Stomach (tissue), 4 donors: ENCODE results near the gene SMIM30.

ENCODE experiments used
- POLR2A ChIP-seq, 4 donors: fragments of 450-650 bp; IDR thresholded peaks; one replicate each; pipeline ENCODE4 v1.6.1; 2016; ENCODE audit warnings: antibody characterized with exemption in 4 of 4, control low read depth in 2 of 4, mild to moderate bottlenecking in 1 of 4, moderate library complexity in 1 of 4
- POLR2AphosphoS5 ChIP-seq, 3 donors: sonication (generic); formaldehyde crosslinking; IDR thresholded peaks; one replicate each; pipeline ENCODE4 v1.6.1; 2016; ENCODE audit warnings: antibody characterized with exemption in 3 of 3
- TF ChIP-seq, protein P1 (sequence below), 7 experiments: fragments of 450-650 bp in 4 of 7; fragments of 200-600 bp in 3 of 7; sonication (generic) in 3 of 7; IDR thresholded peaks; one replicate each; pipeline ENCODE4 v1.5.1; 2016 to 2019; ENCODE audit warnings: antibody characterized with exemption in 7 of 7, control low read depth in 2 of 7, mild to moderate bottlenecking in 1 of 7

DNA sequence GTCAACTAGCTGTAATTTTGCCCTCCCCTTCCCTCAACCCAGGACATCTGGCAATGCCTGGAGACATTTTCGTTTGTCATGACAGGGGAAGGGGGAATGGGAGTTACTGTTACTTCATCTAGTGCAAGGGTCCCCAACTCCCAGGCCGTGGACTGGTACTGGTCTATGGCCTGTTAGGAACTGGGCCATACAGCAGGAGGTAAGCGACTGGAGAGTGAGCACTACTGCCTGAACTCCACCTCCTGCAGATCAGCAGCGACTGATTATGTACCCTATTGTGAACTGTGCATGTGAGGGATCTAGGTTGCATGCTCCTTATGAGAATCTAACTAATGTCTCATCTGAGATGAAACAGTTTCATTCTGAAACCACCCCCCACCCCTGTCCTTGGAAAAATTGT is 22.6 kb upstream of the SMIM30 start:
- no peak for TF ChIP-seq POLR2A (IDR thresholded peaks at IDR 0.05)
- TF ChIP-seq, protein P1, sequence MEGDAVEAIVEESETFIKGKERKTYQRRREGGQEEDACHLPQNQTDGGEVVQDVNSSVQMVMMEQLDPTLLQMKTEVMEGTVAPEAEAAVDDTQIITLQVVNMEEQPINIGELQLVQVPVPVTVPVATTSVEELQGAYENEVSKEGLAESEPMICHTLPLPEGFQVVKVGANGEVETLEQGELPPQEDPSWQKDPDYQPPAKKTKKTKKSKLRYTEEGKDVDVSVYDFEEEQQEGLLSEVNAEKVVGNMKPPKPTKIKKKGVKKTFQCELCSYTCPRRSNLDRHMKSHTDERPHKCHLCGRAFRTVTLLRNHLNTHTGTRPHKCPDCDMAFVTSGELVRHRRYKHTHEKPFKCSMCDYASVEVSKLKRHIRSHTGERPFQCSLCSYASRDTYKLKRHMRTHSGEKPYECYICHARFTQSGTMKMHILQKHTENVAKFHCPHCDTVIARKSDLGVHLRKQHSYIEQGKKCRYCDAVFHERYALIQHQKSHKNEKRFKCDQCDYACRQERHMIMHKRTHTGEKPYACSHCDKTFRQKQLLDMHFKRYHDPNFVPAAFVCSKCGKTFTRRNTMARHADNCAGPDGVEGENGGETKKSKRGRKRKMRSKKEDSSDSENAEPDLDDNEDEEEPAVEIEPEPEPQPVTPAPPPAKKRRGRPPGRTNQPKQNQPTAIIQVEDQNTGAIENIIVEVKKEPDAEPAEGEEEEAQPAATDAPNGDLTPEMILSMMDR (IDR thresholded peaks at IDR 0.05) = no peak
- no peak for TF ChIP-seq POLR2AphosphoS5 (IDR thresholded peaks at IDR 0.05)
